GM19193 (cell line): Measurements from ENCODE around the gene ZCCHC14.

Experiments used
- POLR2A ChIP-seq: IDR thresholded peaks from 4 replicates; pipeline ENCODE4 v1.6.1; 2011; ENCODE audit not compliant: insufficient read depth, insufficient read length; ENCODE audit errors: extremely low read depth

ZCCHC14 gene

DNA sequence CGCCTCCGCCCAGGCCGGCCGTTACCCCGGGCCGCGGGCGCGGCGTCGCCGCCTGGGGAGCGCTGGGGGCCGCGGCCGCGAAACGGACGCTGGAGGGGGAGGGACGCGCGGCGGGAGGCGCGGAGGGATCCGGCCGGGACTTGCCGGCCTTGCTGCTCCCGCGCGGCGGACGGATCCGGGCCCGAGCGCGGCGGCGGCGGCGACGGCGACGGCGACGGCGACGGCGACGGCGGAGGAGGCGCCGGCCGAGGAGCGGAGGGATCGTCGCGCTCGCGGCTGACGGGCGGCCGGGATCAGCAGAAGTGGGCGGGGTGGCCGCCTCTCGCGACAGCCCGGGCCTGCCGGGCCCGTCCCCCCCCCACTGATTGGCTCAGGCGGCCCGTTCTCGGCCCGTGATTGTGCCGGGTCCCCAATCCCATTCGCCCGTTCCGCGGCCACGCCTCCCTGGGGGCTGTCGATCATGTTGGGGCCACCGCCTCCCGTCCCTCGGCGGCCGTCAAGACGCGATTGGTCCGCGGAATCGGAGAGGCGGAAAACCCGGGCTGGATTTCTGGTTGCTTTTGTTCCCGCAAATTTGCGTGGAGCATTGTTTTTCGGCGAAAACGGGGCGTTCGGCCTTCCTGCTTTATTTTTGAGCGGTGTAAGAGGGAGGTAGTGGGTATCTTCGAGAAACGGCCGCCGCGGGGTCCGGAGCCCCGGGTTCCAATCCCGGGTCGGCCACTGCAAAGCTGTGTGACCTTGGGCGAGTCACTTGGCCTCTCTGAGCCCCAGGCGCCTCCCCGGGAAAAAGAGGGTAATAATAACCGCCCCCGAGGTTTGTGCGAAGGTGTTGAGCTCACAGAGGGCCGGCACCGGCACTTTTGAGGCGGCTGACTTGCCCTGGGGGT is at the start of gene ZCCHC14:
ZCCHC14 (minus strand) TSS at position 304 of the 887 bp plus-strand sequence. CDS start 786 bp downstream, outside the sequence.
- peak; percentile 41 for TF ChIP-seq POLR2A

DNA sequence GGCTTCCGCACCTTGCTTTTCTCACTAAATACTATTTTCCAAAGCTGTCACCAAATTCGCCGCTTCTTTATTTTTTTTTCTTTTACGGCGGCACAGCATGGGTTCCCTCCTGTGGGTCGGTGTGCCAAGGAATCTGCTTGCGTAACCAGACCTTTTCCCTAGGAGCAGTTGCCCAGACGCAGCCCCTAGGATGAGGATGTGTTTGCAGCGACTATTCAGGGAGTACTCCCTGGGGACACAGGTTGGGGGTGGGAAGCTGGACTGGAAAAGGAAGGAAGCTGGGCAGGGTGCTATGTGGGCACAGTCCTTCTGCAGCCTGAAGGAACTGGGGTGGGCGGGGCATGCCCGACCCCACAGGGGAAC is 49.0 kb upstream of the ZCCHC14 start:
- TF ChIP-seq POLR2A: no peak

DNA sequence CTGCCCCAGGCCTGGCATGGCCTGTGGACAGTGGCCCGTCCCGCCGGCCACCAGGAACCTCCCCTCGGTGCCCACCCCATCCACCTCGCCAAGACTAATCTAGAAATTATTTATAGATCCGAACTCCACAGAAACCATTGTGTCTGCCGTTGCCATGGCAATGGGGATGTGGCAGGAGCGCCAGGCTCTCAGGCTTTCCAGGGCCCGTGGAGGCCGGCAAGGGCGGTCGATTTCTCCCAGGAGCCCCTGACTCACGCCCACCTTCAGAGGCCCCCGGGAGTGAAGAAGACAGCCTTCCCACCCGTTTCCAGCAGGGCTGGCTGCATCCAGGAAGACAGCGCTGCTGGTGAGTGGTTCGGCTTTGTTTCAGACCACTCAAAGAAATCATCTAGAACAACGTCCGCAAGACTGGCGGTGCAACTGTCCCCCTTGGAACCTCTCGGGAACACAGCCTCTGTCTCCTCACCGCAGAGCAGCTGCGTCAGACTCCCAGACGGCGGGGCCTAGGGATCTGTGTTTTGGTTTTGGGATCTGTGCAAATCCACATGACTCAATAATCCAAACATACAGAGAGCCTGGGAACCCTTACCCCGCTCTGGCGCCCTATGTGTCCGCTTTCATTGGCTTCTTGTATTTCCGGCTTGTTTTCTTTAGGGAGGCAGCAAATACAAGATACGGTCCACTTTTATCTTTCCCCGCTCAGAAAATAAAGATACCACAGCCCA is 48.5 kb upstream of the ZCCHC14 start:
- TF ChIP-seq POLR2A: no peak

DNA sequence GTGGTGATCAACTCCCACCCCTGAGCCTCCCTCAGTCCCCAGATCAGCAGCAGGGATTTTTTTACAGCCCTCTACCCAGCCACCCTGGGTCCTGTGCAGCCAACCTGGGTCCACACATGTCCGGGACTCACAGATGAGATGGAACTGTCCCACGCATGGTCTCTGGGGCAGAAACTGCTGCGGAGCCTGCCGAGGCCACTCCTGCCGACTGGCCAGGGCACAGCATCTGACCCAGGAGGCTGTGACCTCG is 48.0 kb upstream of the ZCCHC14 start:
- no peak for TF ChIP-seq POLR2A

DNA sequence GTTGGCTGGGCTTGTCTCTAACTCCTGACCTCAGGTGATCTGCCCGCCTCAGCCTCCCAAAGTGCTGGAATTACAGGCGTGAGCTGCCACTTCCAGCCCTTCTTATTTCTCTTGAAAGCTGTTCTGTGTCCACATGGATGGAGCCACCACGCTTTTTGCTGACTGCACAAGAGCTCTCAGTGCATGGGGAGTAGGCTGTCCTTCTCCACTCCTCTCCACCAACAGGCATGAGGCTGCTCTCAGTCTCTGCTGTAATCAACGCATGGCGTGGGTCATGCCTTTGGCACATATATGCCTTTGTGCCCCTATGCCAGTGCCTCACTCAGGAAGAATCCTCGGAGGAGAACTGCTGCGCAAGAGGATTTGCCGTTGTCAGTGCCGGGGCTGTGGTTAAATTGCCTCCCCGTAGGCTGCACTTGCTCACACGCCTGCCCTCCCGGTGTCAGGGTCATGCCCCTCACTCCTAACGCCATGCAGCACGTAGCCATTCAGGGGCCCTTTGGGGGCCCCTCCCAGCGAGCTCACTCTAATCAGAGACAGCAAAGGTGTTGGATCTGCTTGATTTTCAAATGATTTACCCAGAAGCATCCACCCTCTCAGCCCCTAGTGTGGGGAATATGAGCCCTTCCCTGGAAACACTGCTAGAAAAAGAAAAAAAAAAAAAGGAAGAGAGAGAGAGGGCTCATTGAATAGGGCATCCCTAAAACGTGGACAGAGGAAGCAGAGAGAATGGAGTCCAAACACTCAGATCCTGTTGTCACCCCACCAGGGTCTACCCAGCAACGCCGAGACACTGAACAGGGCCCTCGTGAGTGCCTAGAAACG is 47.5 kb upstream of the ZCCHC14 start:
- TF ChIP-seq POLR2A: no peak

DNA sequence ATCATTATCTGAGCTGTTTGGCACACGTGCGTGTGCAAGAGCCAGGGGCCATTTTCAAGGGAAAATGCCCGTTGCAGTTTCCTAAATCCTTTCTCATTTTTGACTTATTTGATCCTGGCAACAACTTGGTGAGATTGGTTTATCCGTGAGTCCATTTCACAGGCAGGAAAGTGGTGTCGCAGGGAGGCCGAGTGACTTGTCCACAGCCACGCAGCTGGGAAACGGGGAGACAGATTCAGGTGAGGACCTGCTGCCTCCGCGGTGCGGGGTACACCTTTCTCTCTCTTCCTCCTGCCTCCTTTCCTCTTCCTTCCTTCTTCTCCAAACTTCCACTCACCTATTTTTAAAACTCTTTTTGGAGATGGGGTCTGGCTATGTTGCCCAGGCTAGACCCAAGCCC is 46.3 kb upstream of the ZCCHC14 start:
- TF ChIP-seq POLR2A: no peak

DNA sequence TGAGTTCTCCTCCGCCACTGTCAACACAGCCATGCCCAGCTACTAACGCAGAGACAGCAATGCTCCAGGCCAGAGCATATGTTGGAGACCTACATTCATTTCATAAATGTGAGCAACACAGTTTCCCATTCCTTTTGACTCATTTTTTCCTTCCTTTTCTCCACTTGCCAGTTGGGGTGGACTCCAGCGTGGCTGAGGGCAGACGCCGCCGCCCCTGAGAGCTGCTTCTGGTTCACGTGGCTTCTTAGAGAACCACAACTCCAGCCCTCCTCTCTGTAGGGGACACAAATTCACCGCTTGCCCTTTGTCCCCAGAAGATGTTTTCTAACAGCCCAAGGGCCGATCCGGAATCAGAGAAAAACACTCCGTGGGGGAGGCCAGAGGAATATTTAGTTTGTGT is 45.8 kb upstream of the ZCCHC14 start:
- no peak for TF ChIP-seq POLR2A

DNA sequence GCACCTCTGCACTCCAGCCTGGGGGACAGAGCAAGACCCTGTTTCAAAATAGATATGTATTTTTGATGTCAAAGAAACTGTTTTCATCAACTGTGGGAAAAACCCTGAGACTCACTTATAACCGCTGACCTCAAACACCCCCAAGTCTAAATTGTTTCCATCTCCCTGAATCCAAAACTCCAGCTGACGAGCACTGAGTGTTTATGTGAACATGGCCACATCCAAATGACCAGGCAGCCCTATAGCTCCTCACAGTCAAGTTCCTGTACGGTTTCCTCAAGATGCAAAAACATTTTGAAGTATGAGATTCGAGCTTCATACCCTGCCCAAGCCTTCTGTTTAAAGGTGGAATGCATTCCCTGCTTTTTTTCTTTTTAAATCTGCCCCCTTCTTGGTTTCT is 45.3 kb upstream of the ZCCHC14 start:
- TF ChIP-seq POLR2A: no peak

DNA sequence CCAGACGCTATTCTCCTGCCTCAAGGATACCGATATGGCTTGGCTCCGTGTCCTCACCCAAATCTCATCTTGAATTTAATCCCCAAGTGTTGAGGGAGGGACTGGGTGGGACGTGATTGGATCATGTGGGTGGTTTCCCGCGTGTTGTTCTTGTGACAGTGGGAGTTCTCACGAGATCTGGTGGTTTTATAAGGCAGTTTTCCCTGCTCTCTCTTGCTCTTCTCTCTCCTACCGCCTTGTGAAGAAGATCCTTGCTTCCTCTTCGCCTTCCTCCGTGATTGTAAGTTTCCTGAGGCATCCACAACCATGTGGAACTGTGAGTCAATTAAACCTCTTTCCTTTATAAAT is 43.9 kb upstream of the ZCCHC14 start:
- TF ChIP-seq POLR2A: no peak

DNA sequence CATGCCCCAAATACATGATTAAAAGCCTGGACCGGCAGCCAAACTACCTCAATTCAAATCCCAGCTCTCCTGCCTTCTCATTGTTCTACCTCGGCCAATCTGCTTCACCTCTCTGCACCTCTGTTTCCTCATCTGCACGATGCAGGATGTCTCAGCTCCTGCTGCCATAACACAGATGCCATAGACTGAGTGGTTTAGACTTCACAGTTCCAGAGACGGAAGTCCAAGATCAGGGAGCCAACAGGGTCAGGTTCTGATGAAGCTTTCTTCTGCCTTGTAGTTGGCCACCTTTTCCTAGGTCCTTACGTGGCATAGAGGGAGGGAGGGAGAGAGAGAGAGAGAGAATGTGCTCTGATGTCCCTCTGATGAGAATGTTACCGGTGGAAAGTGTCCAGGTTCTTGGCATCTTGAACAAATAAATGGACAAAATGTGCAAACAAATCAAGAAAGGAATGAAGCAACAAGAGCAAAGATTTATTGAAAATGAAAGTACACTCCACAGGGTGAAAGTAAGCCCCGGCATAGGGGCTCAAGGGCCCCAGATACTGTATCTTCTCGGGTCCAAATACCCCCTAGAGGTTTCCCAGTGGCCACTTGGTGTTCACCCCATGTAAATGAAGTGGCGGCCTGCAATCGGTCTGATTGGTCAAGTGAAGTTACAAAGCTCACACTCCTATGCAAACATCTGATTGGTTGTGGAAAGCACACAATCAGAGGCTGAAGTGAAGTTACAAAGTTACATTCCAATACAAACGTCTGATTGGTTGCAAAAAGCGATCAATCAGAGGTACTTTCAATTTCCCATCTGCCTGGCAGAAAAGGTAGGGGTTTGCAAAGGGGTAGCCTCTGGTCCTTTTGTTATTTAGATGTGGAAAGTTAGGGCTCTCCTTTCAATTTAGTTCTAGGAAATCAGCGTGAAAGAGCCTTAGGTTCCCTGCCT is 43.3 kb upstream of the ZCCHC14 start:
- TF ChIP-seq POLR2A: no peak

DNA sequence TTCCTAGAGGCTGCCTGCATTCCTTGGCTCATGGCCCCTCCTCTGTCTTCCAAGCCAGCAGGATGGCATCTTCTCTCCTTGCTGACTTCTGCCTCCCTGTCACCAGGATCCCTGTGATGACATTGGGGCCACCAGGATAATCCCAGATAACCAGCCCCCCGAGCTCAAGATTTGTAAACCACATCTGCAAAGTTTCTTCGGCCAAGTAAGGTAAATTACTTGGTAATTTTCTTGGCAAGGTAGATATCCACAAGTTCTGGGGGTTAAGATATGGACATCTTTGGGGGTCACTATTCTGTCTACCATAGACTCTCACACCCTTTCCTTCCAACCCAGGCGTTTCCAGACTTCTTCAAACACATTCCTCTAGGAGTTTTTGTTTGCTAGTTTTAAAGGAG is 42.6 kb upstream of the ZCCHC14 start:
- TF ChIP-seq POLR2A: no peak

DNA sequence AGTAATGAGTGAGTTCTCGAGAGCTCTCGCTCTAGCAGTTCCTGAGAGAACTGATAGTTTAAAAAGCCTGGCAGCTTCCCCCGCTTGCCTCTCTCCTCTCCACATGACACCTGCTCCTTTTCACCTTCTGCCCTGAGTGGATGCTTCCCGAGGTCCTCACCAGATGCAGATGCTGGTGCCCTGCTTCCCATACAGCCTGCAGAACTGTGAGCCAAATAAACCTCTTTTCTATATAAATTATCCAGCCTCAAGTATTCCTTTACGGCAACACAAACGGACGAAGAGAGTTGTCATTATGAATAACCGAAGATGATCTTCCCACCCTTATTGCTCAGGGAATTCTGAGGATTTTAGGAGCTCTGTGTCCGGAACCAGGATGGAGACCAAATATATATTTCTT is 41.9 kb upstream of the ZCCHC14 start:
- TF ChIP-seq POLR2A: no peak

DNA sequence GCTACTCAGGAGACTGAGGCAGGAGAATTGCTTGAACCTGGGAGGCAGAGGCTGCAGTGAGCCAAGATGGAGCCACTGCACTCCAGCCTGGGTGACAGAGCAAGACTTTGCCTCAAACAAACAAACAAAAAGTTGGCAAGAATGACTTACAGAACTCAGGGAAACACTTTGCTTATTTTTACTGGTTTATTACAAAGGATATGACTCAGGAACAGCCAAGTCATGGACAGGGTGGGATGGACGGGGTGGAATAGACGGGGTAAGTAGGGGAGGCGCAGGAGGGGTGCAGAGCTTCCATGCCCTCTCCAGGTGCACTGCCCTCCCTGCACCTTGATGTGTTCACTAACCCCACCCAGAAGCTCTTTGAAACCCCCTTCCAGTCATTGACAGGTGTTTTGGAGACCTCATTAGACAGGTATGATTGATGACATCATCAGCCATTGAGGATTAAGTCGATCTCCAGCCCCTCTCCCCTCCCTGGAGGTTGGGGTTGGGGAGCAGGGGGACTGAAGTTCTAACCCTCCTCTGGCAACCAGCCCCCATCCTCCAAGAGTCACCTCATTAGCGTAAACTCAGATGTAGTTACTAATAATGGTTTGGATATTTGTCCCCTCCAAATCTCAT is 41.3 kb upstream of the ZCCHC14 start:
- TF ChIP-seq POLR2A: no peak

DNA sequence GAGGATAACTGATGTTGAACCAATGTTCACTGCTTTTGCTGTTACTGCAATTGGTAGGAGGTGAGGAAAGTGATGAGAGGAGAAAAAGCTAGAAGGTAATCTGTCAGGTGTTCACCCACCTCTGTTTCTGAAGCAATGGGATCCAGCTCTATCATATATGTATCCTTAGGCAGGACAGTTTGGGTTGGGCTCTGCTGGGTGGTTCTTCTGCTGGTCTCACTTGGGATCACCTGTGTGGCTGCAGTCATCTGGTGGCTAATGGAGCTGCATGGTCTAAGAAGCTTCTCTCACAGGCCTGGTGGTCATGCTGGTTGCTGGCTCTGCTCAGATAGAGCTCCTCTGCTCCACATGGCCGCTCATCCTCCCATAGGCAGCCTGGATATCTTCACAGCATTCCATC is 40.2 kb upstream of the ZCCHC14 start:
- TF ChIP-seq POLR2A: no peak
